A673 (cell line): ENCODE measurements around the gene DYNC2LI1. TPM values are rescaled to one million over a fixed set of nuclear protein-coding genes. Genes with fewer than 3 reads are reported as not detected.

Experiments used
- BruUV-seq: library from RNA; stranded (reverse); fragments of 400-500 nt; replicated peaks from 2 replicates; lab custom pipeline; 2021; lab: Mats Ljungman, UMichigan
- CTCF ChIA-PET: fragments of 300-600 bp; sonication (Branson Sonifier 250); formaldehyde crosslinking; loops from one replicate; lab custom pipeline; 2022; ENCODE audit warnings: antibody characterized with exemption; lab: Charles Lee
- POLR2A ChIA-PET: fragments of 300-600 bp; sonication (Branson Sonifier 250); formaldehyde crosslinking; loops from one replicate; lab custom pipeline; 2022; ENCODE audit warnings: antibody characterized with exemption; ENCODE audit not compliant: low non-redundant PET; lab: Charles Lee
- DNase-seq: peaks from one replicate; pipeline ENCODE4 v3.0.0-alpha.2; 2015; ENCODE audit warnings: low spot score
- H3K27ac ChIP-seq: fragments of 200-600 bp; sonication (generic); 2 replicates; pipeline ENCODE4 v1.5.1; 2016; ENCODE audit warnings: mixed run types, low read depth, mild to moderate bottlenecking, mixed read lengths, antibody characterized with exemption, low read length; ENCODE audit not compliant: poor library complexity, severe bottlenecking
- H3K27me3 ChIP-seq: fragments of 200-600 bp; sonication (generic); replicated peaks from 2 replicates; pipeline ENCODE4 v1.6.1; 2017; ENCODE audit warnings: mixed run types, low read depth, mild to moderate bottlenecking, mixed read lengths, antibody characterized with exemption, low read length; ENCODE audit not compliant: insufficient read depth, poor library complexity
- H3K36me3 ChIP-seq: fragments of 200-600 bp; sonication (generic); 2 replicates; pipeline ENCODE4 v1.6.1; 2016; ENCODE audit warnings: mixed run types, mild to moderate bottlenecking, mixed read lengths, antibody characterized with exemption, low read length; ENCODE audit not compliant: insufficient read depth, poor library complexity, severe bottlenecking
- H3K4me1 ChIP-seq: fragments of 200-600 bp; sonication (generic); 2 replicates; pipeline ENCODE4 v1.6.1; 2017; ENCODE audit warnings: mixed run types, mild to moderate bottlenecking, mixed read lengths, antibody characterized with exemption, low read length; ENCODE audit not compliant: insufficient read depth, poor library complexity, severe bottlenecking
- H3K4me3 ChIP-seq: fragments of 200-600 bp; sonication (generic); 2 replicates; pipeline ENCODE4 v1.5.1; 2016; ENCODE audit warnings: low read depth, mixed run types, mild to moderate bottlenecking, mixed read lengths, low read length; ENCODE audit not compliant: poor library complexity, severe bottlenecking
- H3K9me3 ChIP-seq: fragments of 200-600 bp; sonication (generic); 2 replicates; pipeline ENCODE4 v1.6.1; 2016; ENCODE audit warnings: mixed run types, low read depth, mild to moderate bottlenecking, mixed read lengths, antibody characterized with exemption, low read length; ENCODE audit not compliant: poor library complexity, severe bottlenecking
- CTCF ChIP-seq: fragments of 300-800, 200-600 bp; sonication (generic); conservative IDR thresholded peaks from 2 replicates; pipeline ENCODE4 v1.5.1; 2017; ENCODE audit warnings: low read depth, mild to moderate bottlenecking, antibody characterized with exemption, low read length, moderate library complexity, mixed read lengths
- EZH2 ChIP-seq: fragments of 200-600 bp; sonication (generic); IDR thresholded peaks from 2 replicates; pipeline ENCODE4 v1.6.1; 2017; ENCODE audit warnings: borderline replicate concordance, low read depth, mild to moderate bottlenecking, mixed read lengths, antibody characterized with exemption, low read length; ENCODE audit not compliant: poor library complexity, severe bottlenecking
- intact Hi-C: fragments of 100-400 bp; cut with micrococcal nuclease; formaldehyde crosslinking; loops from one replicate; pipeline ENCODE4 v1.10.0; 2022; ENCODE audit not compliant: unreplicated experiment
- total RNA-seq: library from RNA; stranded (reverse); gene quantifications from 2 replicates; pipeline ENCODE4 v1.2.3, GENCODE V29; 2021

The DYNC2LI1 gene
- total RNA-seq, 1 experiment from 2014 or later = 14.8 TPM

GRCh38 chr2:43727634-43728014 is 46.2 kb upstream of the DYNC2LI1 start:
- POLR2A ChIA-PET = no interaction called here
- H3K36me3 ChIP-seq = no peaks in the 10 kb centered on the region
- no peak overlapping the region for H3K27ac ChIP-seq
- BruUV-seq = no TSS peak
- CTCF ChIA-PET = no interaction called here
- no peaks in the 10 kb centered on the region for H3K4me1 ChIP-seq
- no peaks in the 10 kb centered on the region for H3K27me3 ChIP-seq
- no peak for DNase-seq
- H3K9me3 ChIP-seq = no peaks in the 10 kb centered on the region
- H3K4me3 ChIP-seq = no peak overlapping the region
- TF ChIP-seq CTCF (no peak), EZH2 (no peak)
- intact Hi-C loops = no loop called here

GRCh38 chr2:43729491-43730174 is 44.2 kb upstream of the DYNC2LI1 start:
- CTCF ChIA-PET = no interaction called here
- no TSS peak for BruUV-seq
- H3K27ac ChIP-seq = no peak overlapping the region
- TF ChIP-seq EZH2 (no peak), CTCF (no peak)
- H3K36me3 ChIP-seq = no peaks in the 10 kb centered on the region
- no peak for DNase-seq
- no peak overlapping the region for H3K4me3 ChIP-seq
- intact Hi-C loops = no loop called here
- POLR2A ChIA-PET = no interaction called here
- H3K9me3 ChIP-seq = no peaks in the 10 kb centered on the region
- no peaks in the 10 kb centered on the region for H3K27me3 ChIP-seq
- H3K4me1 ChIP-seq = no peaks in the 10 kb centered on the region

GRCh38 chr2:43731211-43731610 is 42.6 kb upstream of the DYNC2LI1 start:
- no peak for TF ChIP-seq CTCF
- TF ChIP-seq EZH2 = no peak
- H3K36me3 ChIP-seq = no peaks in the 10 kb centered on the region
- H3K27me3 ChIP-seq = no peaks in the 10 kb centered on the region
- no peaks in the 10 kb centered on the region for H3K4me1 ChIP-seq
- no peak overlapping the region for H3K4me3 ChIP-seq
- ChIA-PET CTCF (no interaction called here), POLR2A (no interaction called here)
- BruUV-seq = no TSS peak
- intact Hi-C loops = no loop called here
- H3K9me3 ChIP-seq = no peaks in the 10 kb centered on the region
- DNase-seq = no peak
- H3K27ac ChIP-seq = no peak overlapping the region
